A549 (cell line): ENCODE data around the gene ARHGEF28.

Experiments
- CTCF ChIP-seq: fragments of >200 bp; sonication (Bioruptor Twin); formaldehyde crosslinking; IDR thresholded peaks from 3 replicates; pipeline ENCODE4 v1.5.1; 2016
- ELK1 ChIP-seq: fragments of 150-350 bp; IDR thresholded peaks from 2 replicates; pipeline ENCODE4 v1.6.1; 2014; ENCODE audit warnings: low read depth, mild to moderate bottlenecking, low read length
- MYC ChIP-seq: IDR thresholded peaks from 2 replicates; pipeline ENCODE4 v1.6.1; 2012; ENCODE audit warnings: mild to moderate bottlenecking, inconsistent platforms, low read length, improper control_type of control experiment, borderline replicate concordance
- NFE2L2 ChIP-seq: fragments of 150-350 bp; conservative IDR thresholded peaks from 2 replicates; pipeline ENCODE4 v1.6.1; 2014; ENCODE audit warnings: low read length
- POLR2A ChIP-seq: IDR thresholded peaks from 2 replicates; pipeline ENCODE4 v1.6.1; 2012; ENCODE audit warnings: mild to moderate bottlenecking, low read length
- RCOR1 ChIP-seq: fragments of 150-350 bp; IDR thresholded peaks from 2 replicates; pipeline ENCODE4 v1.6.1; 2014; ENCODE audit warnings: antibody characterized with exemption, low read length, low read depth
- RFX5 ChIP-seq: fragments of 450-650 bp; IDR thresholded peaks from 2 replicates; pipeline ENCODE4 v1.7.1; 2014; ENCODE audit warnings: antibody characterized with exemption, mild to moderate bottlenecking, moderate library complexity
- SMC3 ChIP-seq: fragments of >200 bp; sonication (Bioruptor Twin); formaldehyde crosslinking; IDR thresholded peaks from 3 replicates; pipeline ENCODE4 v1.6.1; 2018; ENCODE audit warnings: inconsistent platforms
- TF ChIP-seq, protein P1 (sequence below): fragments of 200-600 bp; sonication (generic); IDR thresholded peaks from 2 replicates; pipeline ENCODE4 v1.6.1; 2016; ENCODE audit warnings: antibody characterized with exemption, mild to moderate bottlenecking, moderate library complexity

DNA sequence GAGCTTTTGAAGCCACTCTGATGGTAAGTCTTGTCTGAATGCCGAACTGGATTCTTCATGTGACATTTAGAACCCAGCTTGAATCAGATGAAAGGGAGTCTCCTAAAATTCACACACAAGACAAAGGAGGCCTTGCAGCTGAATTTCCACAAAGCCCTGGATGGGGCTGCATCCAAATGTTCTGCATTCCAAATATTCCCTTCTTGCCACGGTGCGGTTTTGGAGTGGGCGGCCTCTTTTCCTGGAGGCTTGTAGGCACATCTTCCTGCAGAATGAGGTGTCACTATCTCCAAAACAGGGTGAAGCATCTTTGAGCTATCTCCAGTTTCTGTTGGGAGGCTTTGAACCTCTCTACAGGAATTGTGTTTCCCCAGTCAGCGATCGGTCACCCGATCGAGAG lies 342.7 kb downstream of the ARHGEF28 start:
- TF ChIP-seq RCOR1 (no peak), SMC3 (no peak), CTCF (no peak), RFX5 (no peak), POLR2A (no peak), NFE2L2 (no peak), MYC (no peak), ELK1 (no peak)
- TF ChIP-seq, protein P1, sequence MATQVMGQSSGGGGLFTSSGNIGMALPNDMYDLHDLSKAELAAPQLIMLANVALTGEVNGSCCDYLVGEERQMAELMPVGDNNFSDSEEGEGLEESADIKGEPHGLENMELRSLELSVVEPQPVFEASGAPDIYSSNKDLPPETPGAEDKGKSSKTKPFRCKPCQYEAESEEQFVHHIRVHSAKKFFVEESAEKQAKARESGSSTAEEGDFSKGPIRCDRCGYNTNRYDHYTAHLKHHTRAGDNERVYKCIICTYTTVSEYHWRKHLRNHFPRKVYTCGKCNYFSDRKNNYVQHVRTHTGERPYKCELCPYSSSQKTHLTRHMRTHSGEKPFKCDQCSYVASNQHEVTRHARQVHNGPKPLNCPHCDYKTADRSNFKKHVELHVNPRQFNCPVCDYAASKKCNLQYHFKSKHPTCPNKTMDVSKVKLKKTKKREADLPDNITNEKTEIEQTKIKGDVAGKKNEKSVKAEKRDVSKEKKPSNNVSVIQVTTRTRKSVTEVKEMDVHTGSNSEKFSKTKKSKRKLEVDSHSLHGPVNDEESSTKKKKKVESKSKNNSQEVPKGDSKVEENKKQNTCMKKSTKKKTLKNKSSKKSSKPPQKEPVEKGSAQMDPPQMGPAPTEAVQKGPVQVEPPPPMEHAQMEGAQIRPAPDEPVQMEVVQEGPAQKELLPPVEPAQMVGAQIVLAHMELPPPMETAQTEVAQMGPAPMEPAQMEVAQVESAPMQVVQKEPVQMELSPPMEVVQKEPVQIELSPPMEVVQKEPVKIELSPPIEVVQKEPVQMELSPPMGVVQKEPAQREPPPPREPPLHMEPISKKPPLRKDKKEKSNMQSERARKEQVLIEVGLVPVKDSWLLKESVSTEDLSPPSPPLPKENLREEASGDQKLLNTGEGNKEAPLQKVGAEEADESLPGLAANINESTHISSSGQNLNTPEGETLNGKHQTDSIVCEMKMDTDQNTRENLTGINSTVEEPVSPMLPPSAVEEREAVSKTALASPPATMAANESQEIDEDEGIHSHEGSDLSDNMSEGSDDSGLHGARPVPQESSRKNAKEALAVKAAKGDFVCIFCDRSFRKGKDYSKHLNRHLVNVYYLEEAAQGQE = no peak
